Sigmoid colon (tissue), 3 donors: Measurements from ENCODE around the gene GLIPR1L2.

ENCODE experiments used
- POLR2A ChIP-seq, 2 donors: fragments of 450-650 bp; IDR thresholded peaks; one replicate each; pipeline ENCODE4 v1.6.1; 2016; ENCODE audit warnings: antibody characterized with exemption in 2 of 2, mild to moderate bottlenecking in 2 of 2, moderate library complexity in 2 of 2
- TF ChIP-seq, protein P1 (sequence below), 4 experiments: fragments of 450-650 bp in 3 of 4; fragments of 200-600 bp in 1 of 4; IDR thresholded peaks; one replicate each; pipeline ENCODE4 v1.5.1; 2016 to 2019; ENCODE audit warnings: antibody characterized with exemption in 4 of 4, mild to moderate bottlenecking in 3 of 4, moderate library complexity in 2 of 4

DNA sequence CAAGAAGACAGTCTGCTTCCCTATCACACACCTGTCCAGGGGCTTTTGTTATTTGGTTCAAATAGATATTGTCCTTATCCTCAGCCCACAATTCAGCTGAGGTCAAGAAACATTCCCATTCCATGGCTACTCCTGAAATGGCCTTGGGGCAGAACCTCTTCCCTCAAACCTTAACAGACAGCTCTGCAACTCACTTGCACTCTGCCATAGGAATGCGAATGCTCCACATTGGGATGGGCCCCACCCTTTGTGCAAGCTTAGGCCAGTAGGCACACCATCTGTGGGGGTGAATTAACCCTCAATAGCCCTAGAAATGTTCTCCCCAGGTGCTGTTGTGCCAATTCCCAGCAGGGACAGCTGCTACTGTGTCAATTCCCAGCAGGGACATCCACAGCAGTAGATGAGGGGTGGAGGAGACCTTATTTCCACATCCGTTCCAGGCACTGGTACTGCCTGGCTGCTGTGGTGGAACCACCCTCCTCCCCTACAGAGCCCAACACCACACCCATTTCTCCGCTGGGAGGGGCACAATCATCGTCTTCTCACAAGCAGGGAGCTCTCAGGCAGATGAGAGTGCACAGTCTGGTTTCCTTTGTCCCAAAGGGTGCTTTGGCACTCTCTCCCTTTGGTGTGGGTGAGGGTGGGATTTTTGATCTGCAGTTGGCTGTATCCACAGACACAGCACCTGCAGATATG is 47.3 kb downstream of the GLIPR1L2 start:
- no peak for TF ChIP-seq POLR2A (IDR thresholded peaks at IDR 0.05)
- TF ChIP-seq, protein P1, sequence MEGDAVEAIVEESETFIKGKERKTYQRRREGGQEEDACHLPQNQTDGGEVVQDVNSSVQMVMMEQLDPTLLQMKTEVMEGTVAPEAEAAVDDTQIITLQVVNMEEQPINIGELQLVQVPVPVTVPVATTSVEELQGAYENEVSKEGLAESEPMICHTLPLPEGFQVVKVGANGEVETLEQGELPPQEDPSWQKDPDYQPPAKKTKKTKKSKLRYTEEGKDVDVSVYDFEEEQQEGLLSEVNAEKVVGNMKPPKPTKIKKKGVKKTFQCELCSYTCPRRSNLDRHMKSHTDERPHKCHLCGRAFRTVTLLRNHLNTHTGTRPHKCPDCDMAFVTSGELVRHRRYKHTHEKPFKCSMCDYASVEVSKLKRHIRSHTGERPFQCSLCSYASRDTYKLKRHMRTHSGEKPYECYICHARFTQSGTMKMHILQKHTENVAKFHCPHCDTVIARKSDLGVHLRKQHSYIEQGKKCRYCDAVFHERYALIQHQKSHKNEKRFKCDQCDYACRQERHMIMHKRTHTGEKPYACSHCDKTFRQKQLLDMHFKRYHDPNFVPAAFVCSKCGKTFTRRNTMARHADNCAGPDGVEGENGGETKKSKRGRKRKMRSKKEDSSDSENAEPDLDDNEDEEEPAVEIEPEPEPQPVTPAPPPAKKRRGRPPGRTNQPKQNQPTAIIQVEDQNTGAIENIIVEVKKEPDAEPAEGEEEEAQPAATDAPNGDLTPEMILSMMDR (IDR thresholded peaks at IDR 0.05) = no peak
